OCI-LY7 (cell line): ENCODE data around the gene SHPK. TPM values are rescaled to one million over a fixed set of nuclear protein-coding genes. Genes with fewer than 3 reads are reported as not detected.

Source experiments
- BruUV-seq: library from RNA; stranded (reverse); fragments of 400-500 nt; replicated peaks from 2 replicates; lab custom pipeline; 2021; lab: Mats Ljungman, UMichigan
- CTCF ChIA-PET: fragments of 300-600 bp; sonication (Branson Sonifier 250); formaldehyde crosslinking; loops from one replicate; lab custom pipeline; 2022; ENCODE audit warnings: antibody characterized with exemption; ENCODE audit not compliant: unreplicated experiment; lab: Charles Lee
- POLR2A ChIA-PET: fragments of 300-600 bp; sonication (Branson Sonifier 250); formaldehyde crosslinking; loops from one replicate; lab custom pipeline; 2022; ENCODE audit warnings: antibody characterized with exemption; lab: Charles Lee
- DNase-seq: peaks from one replicate; pipeline ENCODE4 v3.0.0-alpha.2; 2015; ENCODE audit warnings: low spot score
- H2AFZ ChIP-seq: fragments of 200-600 bp; sonication (generic), shearing (Covaris generic); 2 replicates; pipeline ENCODE4 v1.6.1; 2014; ENCODE audit warnings: mild to moderate bottlenecking, antibody characterized with exemption, low read length, moderate library complexity
- H3K27ac ChIP-seq: fragments of 200-600 bp; sonication (generic); 2 replicates; pipeline ENCODE4 v1.5.1; 2014; ENCODE audit warnings: mixed run types, low read depth, mild to moderate bottlenecking, moderate library complexity, low read length, inconsistent platforms; ENCODE audit not compliant: poor library complexity, severe bottlenecking
- H3K36me3 ChIP-seq: fragments of 200-600 bp; sonication (generic); 2 replicates; pipeline ENCODE4 v1.6.1; 2014; ENCODE audit warnings: mild to moderate bottlenecking, antibody characterized with exemption, low read length, moderate library complexity, mixed read lengths; ENCODE audit not compliant: insufficient read depth
- H3K4me1 ChIP-seq: fragments of 200-600 bp; sonication (generic); 2 replicates; pipeline ENCODE4 v1.5.1; 2014; ENCODE audit warnings: mild to moderate bottlenecking, low read length; ENCODE audit not compliant: insufficient read depth, poor library complexity, severe bottlenecking
- H3K4me2 ChIP-seq: fragments of 200-600 bp; sonication (generic); 2 replicates; pipeline ENCODE4 v1.6.1; 2014; ENCODE audit warnings: mild to moderate bottlenecking, low read length
- H3K4me3 ChIP-seq: fragments of 200-600 bp; sonication (generic); 2 replicates; pipeline ENCODE4 v1.5.1; 2014; ENCODE audit warnings: mild to moderate bottlenecking, low read depth, low read length; ENCODE audit not compliant: poor library complexity, severe bottlenecking
- H3K79me2 ChIP-seq: fragments of 200-600 bp; sonication (generic); 2 replicates; pipeline ENCODE4 v1.6.1; 2016; ENCODE audit warnings: low read depth, mild to moderate bottlenecking, low read length, moderate library complexity, mixed read lengths; ENCODE audit not compliant: insufficient read depth
- H3K9me2 ChIP-seq: fragments of 200-600 bp; sonication (generic); 2 replicates; pipeline ENCODE4 v1.6.1; 2016; ENCODE audit warnings: mild to moderate bottlenecking, low read length, mixed read lengths; ENCODE audit not compliant: insufficient read depth
- H3K9me3 ChIP-seq: fragments of 200-600 bp; sonication (generic); 2 replicates; pipeline ENCODE4 v1.6.1; 2014; ENCODE audit warnings: mild to moderate bottlenecking, mixed run types, low read length, mixed read lengths
- H4K20me1 ChIP-seq: fragments of 200-600 bp; sonication (generic); 2 replicates; pipeline ENCODE4 v1.6.1; 2014; ENCODE audit warnings: mild to moderate bottlenecking, antibody characterized with exemption, low read length, moderate library complexity, mixed read lengths; ENCODE audit not compliant: insufficient read depth
- CTCF ChIP-seq: fragments of 200-600 bp; sonication (generic); conservative IDR thresholded peaks from 2 replicates; pipeline ENCODE4 v1.5.1; 2014; ENCODE audit warnings: mild to moderate bottlenecking, antibody characterized with exemption, low read length, moderate library complexity, mixed read lengths
- EZH2phosphoT487 ChIP-seq: fragments of 200-600 bp; sonication (generic); IDR thresholded peaks from 2 replicates; pipeline ENCODE4 v1.6.1; 2018; ENCODE audit warnings: low read depth, borderline replicate concordance, mild to moderate bottlenecking, mixed run types, antibody characterized with exemption, low read length, moderate library complexity, mixed read lengths
- intact Hi-C: fragments of 100-400 bp; cut with micrococcal nuclease; formaldehyde crosslinking; loops from one replicate; pipeline ENCODE4 v1.10.0; 2022; ENCODE audit not compliant: unreplicated experiment
- total RNA-seq, 2 experiments: library from RNA; depleted of rRNA in 1 of 2; stranded (reverse); fragments of >200 nt in 1 of 2; shearing (Covaris generic) in 1 of 2; gene quantifications; 2 replicates each; pipeline ENCODE4 v1.2.3, GENCODE V29; 2014 to 2022

SHPK gene
- total RNA-seq, 2 experiments from 2014 or later: 16.9 to 17.0 TPM

DNA sequence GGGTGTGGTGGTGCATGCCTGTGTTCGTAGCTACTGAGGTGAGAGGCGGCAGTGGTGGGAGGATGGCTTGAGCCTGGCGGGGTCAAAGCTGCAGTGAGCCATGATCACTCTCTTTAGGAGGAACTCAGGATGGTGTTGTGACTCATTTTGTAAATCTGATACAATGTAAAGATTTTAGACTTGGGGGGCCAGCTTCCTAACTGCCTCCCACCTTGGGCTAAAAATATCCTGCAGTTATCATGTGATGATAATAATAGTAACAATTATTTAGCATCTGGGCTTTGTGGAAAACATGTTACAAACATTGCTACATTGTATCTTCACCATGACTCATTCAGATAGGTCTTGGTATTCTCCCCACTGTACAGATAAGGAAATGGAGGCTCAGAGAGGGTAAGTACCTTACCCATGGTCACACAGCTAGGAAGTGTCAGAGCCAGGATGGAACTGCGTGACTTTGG is 7.9 kb upstream of the SHPK start:
- CTCF ChIA-PET: no interaction called here
- DNase-seq: no peak

DNA sequence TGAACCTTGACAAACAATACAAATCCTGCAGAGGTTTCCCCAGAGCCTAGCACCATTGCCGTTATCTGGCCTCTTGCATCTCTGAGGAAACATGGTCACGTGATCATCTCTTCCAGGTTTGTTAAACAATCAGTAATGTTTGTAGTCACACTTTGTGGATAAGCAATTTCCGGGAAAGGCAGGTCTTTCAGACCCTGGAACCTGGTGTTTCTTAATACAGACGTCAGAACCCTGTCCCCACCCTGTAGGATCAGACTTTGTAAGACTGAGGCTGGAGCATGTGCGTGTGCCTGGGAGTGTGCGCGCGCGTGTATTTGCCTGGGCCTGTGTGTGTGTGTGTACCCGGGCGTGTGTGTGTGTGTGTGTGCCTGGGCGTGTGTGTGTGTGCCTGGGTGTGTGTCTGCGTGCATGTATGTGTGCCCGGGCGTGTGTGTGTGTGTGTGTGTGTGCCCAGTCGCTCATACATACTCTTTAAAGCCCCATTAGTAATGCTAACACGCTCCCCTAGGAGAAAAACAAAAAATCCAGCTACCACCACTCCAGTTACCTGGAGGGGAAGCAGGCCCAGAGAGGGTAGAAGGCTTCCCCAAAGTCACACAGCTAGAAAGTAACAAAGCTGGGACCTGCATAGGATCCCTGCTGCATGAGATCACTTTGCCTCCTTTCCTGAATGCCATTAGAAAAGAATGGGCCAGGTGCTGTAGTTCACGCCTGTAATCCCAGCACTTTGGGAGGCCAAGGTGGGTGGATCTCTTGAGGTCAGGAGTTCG is 5.9 kb upstream of the SHPK start:
- TF ChIP-seq CTCF (no peak), EZH2phosphoT487 (no peak)
- BruUV-seq: no TSS peak
- Histone ChIP-seq H3K4me1 (peaks cover 35% of the 10 kb centered on the region), H2AFZ (no peak overlapping the region), H3K4me3 (no peak overlapping the region), H3K9me2 (no peaks in the 10 kb centered on the region), H3K79me2 (no peaks in the 10 kb centered on the region), H3K27ac (no peak overlapping the region), H3K9me3 (no peaks in the 10 kb centered on the region), H3K4me2 (no peak overlapping the region), H3K36me3 (no peaks in the 10 kb centered on the region), H4K20me1 (no peaks in the 10 kb centered on the region)
- intact Hi-C loops: no loop called here
- ChIA-PET CTCF (no interaction called here), POLR2A (no interaction called here)
- no peak for DNase-seq

More for the DNA sequence above, 7.9 kb upstream of the SHPK start:
- no peak overlapping the region for H2AFZ ChIP-seq
- intact Hi-C loops: no loop called here
- H3K79me2 ChIP-seq: no peaks in the 10 kb centered on the region
- no peak overlapping the region for H3K4me3 ChIP-seq
- TF ChIP-seq EZH2phosphoT487 (no peak), CTCF (no peak)
- H4K20me1 ChIP-seq: no peaks in the 10 kb centered on the region
- H3K9me3 ChIP-seq: no peaks in the 10 kb centered on the region
- H3K4me2 ChIP-seq: no peak overlapping the region
- POLR2A ChIA-PET: interaction anchor here (0.6 to 1.2 kb wide), 2 partner anchors 15 to 86 kb away, joined by 3 to 6 read pairs; partner anchors contain the start of gene TRPV3
- peaks cover 41% of the 10 kb centered on the region for H3K4me1 ChIP-seq
- no TSS peak for BruUV-seq
- H3K36me3 ChIP-seq: peaks cover 7% of the 10 kb centered on the region; the same call in 1 of the 2 replicates
- no peaks in the 10 kb centered on the region for H3K9me2 ChIP-seq
- H3K27ac ChIP-seq: no peak overlapping the region

- DNase-seq: no peak
- Histone ChIP-seq H3K9me2 (no peaks in the 10 kb centered on the region), H3K79me2 (no peaks in the 10 kb centered on the region), H3K36me3 (no peaks in the 10 kb centered on the region), H3K4me2 (no peak overlapping the region), H3K4me1 (peaks cover 26% of the 10 kb centered on the region), H3K27ac (no peak overlapping the region), H2AFZ (no peak overlapping the region), H3K4me3 (no peak overlapping the region), H3K9me3 (no peaks in the 10 kb centered on the region), H4K20me1 (no peaks in the 10 kb centered on the region)
- ChIA-PET POLR2A (no interaction called here), CTCF (no interaction called here)
- intact Hi-C loops: no loop called here
- TF ChIP-seq EZH2phosphoT487 (no peak), CTCF (no peak)
- BruUV-seq: no TSS peak
Observed at GRCh38 chr17:3641014-3641413, 5.0 kb upstream of the SHPK start.
